Measurements from ENCODE around the gene PRTFDC1. TPM values are rescaled to one million over a fixed set of nuclear protein-coding genes. Genes with fewer than 3 reads are reported as not detected.

Gene PRTFDC1
- total RNA-seq, 1 donor from 2014 or later: 9.1 TPM

GRCh38 chr10:24989867-24990266 is 37.5 kb upstream of the PRTFDC1 start:
- H2AFZ ChIP-seq (ENCODE audit: low read depth, low read length): no peak overlapping the region
- no peak for DNase-seq (ENCODE audit: low read depth)
- H3K9me3 ChIP-seq (ENCODE audit: insufficient read depth, low read depth, low read length): no peaks in the 10 kb centered on the region
- no peaks in the 10 kb centered on the region for H4K20me1 ChIP-seq (ENCODE audit: insufficient read depth, low read length)
- no peaks in the 10 kb centered on the region for H3K4me1 ChIP-seq (ENCODE audit: insufficient read depth, low read length)
- TF ChIP-seq CTCF (IDR thresholded peaks at IDR 0.05; ENCODE audit: insufficient read depth, low read depth, low read length) (no peak), EZH2 (IDR thresholded peaks at IDR 0.05; ENCODE audit: insufficient read depth, low read length) (no peak)
- Mint-ChIP-seq H3K9me3 (ENCODE audit: unreplicated experiment) (no peaks in the 10 kb centered on the region), H3K4me3 (ENCODE audit: unreplicated experiment) (no peak overlapping the region), H3K27ac (ENCODE audit: unreplicated experiment) (no peak overlapping the region), H3K4me1 (ENCODE audit: low read depth, unreplicated experiment) (peaks cover 2% of the 10 kb centered on the region), H3K27me3 (ENCODE audit: low read depth, unreplicated experiment) (peaks cover 7% of the 10 kb centered on the region), H3K36me3 (ENCODE audit: low read depth, unreplicated experiment) (no peaks in the 10 kb centered on the region)
- H3K36me3 ChIP-seq (ENCODE audit: insufficient read depth, low read length): no peaks in the 10 kb centered on the region
- H3K4me2 ChIP-seq (ENCODE audit: low read length): no peak overlapping the region
- H3K79me2 ChIP-seq (ENCODE audit: insufficient read depth, low read length): no peaks in the 10 kb centered on the region
- H3K27ac ChIP-seq (ENCODE audit: low read depth, low read length): no peak overlapping the region
- H3K9ac ChIP-seq (ENCODE audit: low read length): no peak overlapping the region
- no peaks in the 10 kb centered on the region for H3K27me3 ChIP-seq (ENCODE audit: insufficient read depth, low read length)
- no peak for FAIRE-seq
- no peak overlapping the region for H3K4me3 ChIP-seq (ENCODE audit: insufficient read depth, low read depth, low read length)

GRCh38 chr10:24988831-24989640 is 36.6 kb upstream of the PRTFDC1 start:
- Mint-ChIP-seq H3K36me3 (ENCODE audit: low read depth, unreplicated experiment) (no peaks in the 10 kb centered on the region), H3K27me3 (ENCODE audit: low read depth, unreplicated experiment) (peaks cover 7% of the 10 kb centered on the region), H3K27ac (ENCODE audit: unreplicated experiment) (no peak overlapping the region), H3K9me3 (ENCODE audit: unreplicated experiment) (no peaks in the 10 kb centered on the region), H3K4me3 (ENCODE audit: unreplicated experiment) (no peak overlapping the region), H3K4me1 (ENCODE audit: low read depth, unreplicated experiment) (peaks cover 2% of the 10 kb centered on the region)
- Histone ChIP-seq H3K27ac (ENCODE audit: low read depth, low read length) (no peak overlapping the region), H3K9me3 (ENCODE audit: insufficient read depth, low read depth, low read length) (no peaks in the 10 kb centered on the region), H3K9ac (ENCODE audit: low read length) (no peak overlapping the region), H3K36me3 (ENCODE audit: insufficient read depth, low read length) (no peaks in the 10 kb centered on the region), H3K4me1 (ENCODE audit: insufficient read depth, low read length) (no peaks in the 10 kb centered on the region), H2AFZ (ENCODE audit: low read depth, low read length) (no peak overlapping the region), H4K20me1 (ENCODE audit: insufficient read depth, low read length) (no peaks in the 10 kb centered on the region), H3K4me2 (ENCODE audit: low read length) (no peak overlapping the region), H3K27me3 (ENCODE audit: insufficient read depth, low read length) (no peaks in the 10 kb centered on the region), H3K4me3 (ENCODE audit: insufficient read depth, low read depth, low read length) (no peak overlapping the region), H3K79me2 (ENCODE audit: insufficient read depth, low read length) (no peaks in the 10 kb centered on the region)
- DNase-seq (ENCODE audit: low read depth) (no peak), FAIRE-seq (no peak)
- TF ChIP-seq CTCF (IDR thresholded peaks at IDR 0.05; ENCODE audit: insufficient read depth, low read depth, low read length): no peak
- no peak for TF ChIP-seq EZH2 (IDR thresholded peaks at IDR 0.05; ENCODE audit: insufficient read depth, low read length)

- Mint-ChIP-seq H3K4me1 (ENCODE audit: low read depth, unreplicated experiment) (peaks cover 2% of the 10 kb centered on the region), H3K9me3 (ENCODE audit: unreplicated experiment) (peaks cover 3% of the 10 kb centered on the region), H3K36me3 (ENCODE audit: low read depth, unreplicated experiment) (no peaks in the 10 kb centered on the region), H3K27ac (ENCODE audit: unreplicated experiment) (no peak overlapping the region), H3K27me3 (ENCODE audit: low read depth, unreplicated experiment) (peaks cover 4% of the 10 kb centered on the region), H3K4me3 (ENCODE audit: unreplicated experiment) (no peak overlapping the region)
- Histone ChIP-seq H3K9me3 (ENCODE audit: insufficient read depth, low read depth, low read length) (no peaks in the 10 kb centered on the region), H3K4me1 (ENCODE audit: insufficient read depth, low read length) (no peaks in the 10 kb centered on the region), H3K4me2 (ENCODE audit: low read length) (no peak overlapping the region), H3K79me2 (ENCODE audit: insufficient read depth, low read length) (no peaks in the 10 kb centered on the region), H3K27ac (ENCODE audit: low read depth, low read length) (no peak overlapping the region), H3K27me3 (ENCODE audit: insufficient read depth, low read length) (no peaks in the 10 kb centered on the region), H4K20me1 (ENCODE audit: insufficient read depth, low read length) (no peaks in the 10 kb centered on the region), H3K36me3 (ENCODE audit: insufficient read depth, low read length) (no peaks in the 10 kb centered on the region), H3K9ac (ENCODE audit: low read length) (no peak overlapping the region), H2AFZ (ENCODE audit: low read depth, low read length) (no peak overlapping the region), H3K4me3 (ENCODE audit: insufficient read depth, low read depth, low read length) (no peak overlapping the region)
- TF ChIP-seq EZH2 (IDR thresholded peaks at IDR 0.05; ENCODE audit: insufficient read depth, low read length): no peak
- no peak for TF ChIP-seq CTCF (IDR thresholded peaks at IDR 0.05; ENCODE audit: insufficient read depth, low read depth, low read length)
- DNase-seq (ENCODE audit: low read depth): no peak
- no peak for FAIRE-seq
These were observed 32.5 kb upstream of the PRTFDC1 start for GRCh38 chr10:24984906-24985305.
